HepG2 (cell line): ENCODE data around the gene CYP4F12. TPM values are rescaled to one million over a fixed set of nuclear protein-coding genes. Genes with fewer than 3 reads are reported as not detected.

Experiments used
- HNRNPLL ChIP-seq: fragments of 200-400 bp; formaldehyde crosslinking; IDR thresholded peaks from 2 replicates; pipeline ENCODE4 v1.6.1; 2017; ENCODE audit warnings: mild to moderate bottlenecking, low read depth, low read length; ENCODE audit not compliant: poor library complexity, severe bottlenecking
- JUN ChIP-seq: sonication (generic); formaldehyde crosslinking; IDR thresholded peaks from 2 replicates; pipeline ENCODE4 v1.4.0; 2020; ENCODE audit warnings: mild to moderate bottlenecking, missing genetic modification reagents
- MAFF ChIP-seq: IDR thresholded peaks from 2 replicates; pipeline ENCODE4 v1.6.1; 2011; ENCODE audit warnings: low read depth, low read length, improper control_type of control experiment
- MAFG ChIP-seq: sonication (generic); formaldehyde crosslinking; IDR thresholded peaks from 2 replicates; pipeline ENCODE4 v1.5.1; 2020; ENCODE audit warnings: mild to moderate bottlenecking, missing genetic modification reagents
- PPARG ChIP-seq: conservative IDR thresholded peaks from 2 replicates; pipeline ENCODE4 v1.6.1; 2016; ENCODE audit warnings: missing biosample characterization, missing genetic modification reagents
- SOX6 ChIP-seq, 2 experiments: fragments of 450-650 bp in 1 of 2; sonication (generic) in 1 of 2; formaldehyde crosslinking in 1 of 2; IDR thresholded peaks; 2 replicates each; pipeline versions ENCODE4 v1.4.0 to v1.6.1; 2017 to 2020; ENCODE audit warnings: antibody characterized with exemption in 1 of 2, mild to moderate bottlenecking in 1 of 2, missing genetic modification reagents in 1 of 2
- YY1 ChIP-seq: IDR thresholded peaks from 2 replicates; pipeline ENCODE4 v1.6.1; 2011; ENCODE audit warnings: low read length, low read depth, moderate library complexity, mild to moderate bottlenecking; ENCODE audit not compliant: insufficient read depth, insufficient replicate concordance
- ZNF550 ChIP-seq: sonication (generic); formaldehyde crosslinking; IDR thresholded peaks from 2 replicates; pipeline ENCODE4 v1.4.0; 2020; ENCODE audit warnings: mild to moderate bottlenecking, missing genetic modification reagents, borderline replicate concordance
- ZNF7 ChIP-seq: IDR thresholded peaks from 2 replicates; pipeline ENCODE4 v1.6.1; 2016; ENCODE audit warnings: missing biosample characterization, missing genetic modification reagents
- polyA plus RNA-seq, 8 experiments: library from polyadenylated mRNA; depleted of rRNA in 3 of 8; stranded (reverse) in 7 of 8; unstranded in 1 of 8; fragments of >200 nt; fragmentation: Illumina TruSeq in 4 of 8; extraction: Trizol in 4 of 8; gene quantifications; 2 replicates each; pipeline versions ENCODE4 v1.2.1 to v1.2.3, GENCODE V29; 2011 to 2016; ENCODE audit warnings: low read depth in 4 of 8, missing spikeins in 1 of 8, mixed read lengths in 1 of 8; ENCODE audit not compliant: insufficient read depth in 1 of 8
- total RNA-seq, 5 experiments: library from RNA; depleted of rRNA; stranded (reverse); fragments of >200 nt; fragmentation: Illumina TruSeq; extraction: Trizol; gene quantifications; 2 replicates each; pipeline ENCODE4 v1.2.3, GENCODE V29; 2016; ENCODE audit warnings: low read depth in 1 of 5
- TF ChIP-seq, protein P1 (sequence below): IDR thresholded peaks from 2 replicates; pipeline ENCODE4 v1.6.1; 2016; ENCODE audit warnings: missing compliant biosample characterization, missing genetic modification reagents, borderline replicate concordance
- TF ChIP-seq, protein P2 (sequence below): sonication (generic); formaldehyde crosslinking; IDR thresholded peaks from 2 replicates; pipeline ENCODE4 v1.4.0; 2020; ENCODE audit warnings: mild to moderate bottlenecking, missing genetic modification reagents
- TF ChIP-seq, protein P3 (sequence below): IDR thresholded peaks from 2 replicates; pipeline ENCODE4 v1.6.1; 2016; ENCODE audit warnings: low read depth, control low read depth
- TF ChIP-seq, protein P4 (sequence below): IDR thresholded peaks from 2 replicates; pipeline ENCODE4 v1.6.1; 2012; ENCODE audit warnings: low read length, improper control_type of control experiment
- TF ChIP-seq, protein P5 (sequence below): sonication (generic); IDR thresholded peaks from 2 replicates; pipeline ENCODE4 v1.6.1; 2016; ENCODE audit warnings: low read depth, borderline replicate concordance
- TF ChIP-seq, protein P6 (sequence below): sonication (generic); formaldehyde crosslinking; conservative IDR thresholded peaks from 2 replicates; pipeline ENCODE4 v1.4.0; 2020; ENCODE audit warnings: missing genetic modification reagents
- TF ChIP-seq, protein P7 (sequence below): sonication (generic); formaldehyde crosslinking; IDR thresholded peaks from 2 replicates; pipeline ENCODE4 v1.5.1; 2020; ENCODE audit warnings: missing genetic modification reagents, mild to moderate bottlenecking, borderline replicate concordance

Gene CYP4F12
- total and polyA plus RNA-seq, 2 of the 13 experiments (the other 11 are each of a cell fraction or from before 2014, with no cell fraction given), result 29.9 to 30.8 TPM

DNA sequence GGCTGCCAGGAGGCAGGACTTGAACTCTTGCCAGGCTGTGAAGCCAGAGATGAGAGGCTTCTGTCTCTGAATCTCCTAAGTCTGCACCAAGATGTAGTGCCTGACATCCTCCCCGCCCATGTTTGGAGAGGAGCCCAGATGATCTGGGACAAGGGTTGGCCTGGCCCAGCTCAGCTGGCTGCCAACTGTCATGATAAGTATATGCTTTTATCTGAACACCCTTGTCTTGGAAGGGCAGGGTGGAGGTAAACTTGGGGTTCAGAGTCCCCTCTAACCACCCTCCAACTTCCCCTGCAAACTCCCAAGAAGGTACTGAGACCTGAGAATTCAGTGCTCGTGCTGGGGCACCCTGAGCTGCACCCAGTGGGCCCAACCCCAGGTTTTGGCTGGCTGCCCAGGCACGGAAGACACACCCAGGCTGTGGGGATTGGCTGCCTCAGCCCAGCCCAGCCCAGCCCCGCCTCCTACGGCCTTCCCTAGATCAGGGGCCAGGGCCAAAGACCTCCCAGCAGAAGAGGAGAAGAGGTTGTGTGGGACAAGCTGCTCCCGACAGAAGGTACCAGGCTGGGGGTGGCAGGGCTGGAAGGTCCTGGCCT, at the start of gene CYP4F12 (continued):
- TF ChIP-seq, protein P1, sequence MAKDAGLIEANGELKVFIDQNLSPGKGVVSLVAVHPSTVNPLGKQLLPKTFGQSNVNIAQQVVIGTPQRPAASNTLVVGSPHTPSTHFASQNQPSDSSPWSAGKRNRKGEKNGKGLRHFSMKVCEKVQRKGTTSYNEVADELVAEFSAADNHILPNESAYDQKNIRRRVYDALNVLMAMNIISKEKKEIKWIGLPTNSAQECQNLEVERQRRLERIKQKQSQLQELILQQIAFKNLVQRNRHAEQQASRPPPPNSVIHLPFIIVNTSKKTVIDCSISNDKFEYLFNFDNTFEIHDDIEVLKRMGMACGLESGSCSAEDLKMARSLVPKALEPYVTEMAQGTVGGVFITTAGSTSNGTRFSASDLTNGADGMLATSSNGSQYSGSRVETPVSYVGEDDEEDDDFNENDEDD (CRISPR knock-in tag), result no peak
- TF ChIP-seq MAFF, result no peak
- TF ChIP-seq, protein P2, sequence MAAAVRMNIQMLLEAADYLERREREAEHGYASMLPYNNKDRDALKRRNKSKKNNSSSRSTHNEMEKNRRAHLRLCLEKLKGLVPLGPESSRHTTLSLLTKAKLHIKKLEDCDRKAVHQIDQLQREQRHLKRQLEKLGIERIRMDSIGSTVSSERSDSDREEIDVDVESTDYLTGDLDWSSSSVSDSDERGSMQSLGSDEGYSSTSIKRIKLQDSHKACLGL (CRISPR knock-in tag), result no peak
- TF ChIP-seq, protein P3, sequence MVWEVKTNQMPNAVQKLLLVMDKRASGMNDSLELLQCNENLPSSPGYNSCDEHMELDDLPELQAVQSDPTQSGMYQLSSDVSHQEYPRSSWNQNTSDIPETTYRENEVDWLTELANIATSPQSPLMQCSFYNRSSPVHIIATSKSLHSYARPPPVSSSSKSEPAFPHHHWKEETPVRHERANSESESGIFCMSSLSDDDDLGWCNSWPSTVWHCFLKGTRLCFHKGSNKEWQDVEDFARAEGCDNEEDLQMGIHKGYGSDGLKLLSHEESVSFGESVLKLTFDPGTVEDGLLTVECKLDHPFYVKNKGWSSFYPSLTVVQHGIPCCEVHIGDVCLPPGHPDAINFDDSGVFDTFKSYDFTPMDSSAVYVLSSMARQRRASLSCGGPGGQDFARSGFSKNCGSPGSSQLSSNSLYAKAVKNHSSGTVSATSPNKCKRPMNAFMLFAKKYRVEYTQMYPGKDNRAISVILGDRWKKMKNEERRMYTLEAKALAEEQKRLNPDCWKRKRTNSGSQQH (CRISPR knock-in tag), result no peak
- TF ChIP-seq ZNF7 (CRISPR knock-in tag), result no peak
- TF ChIP-seq, protein P4, sequence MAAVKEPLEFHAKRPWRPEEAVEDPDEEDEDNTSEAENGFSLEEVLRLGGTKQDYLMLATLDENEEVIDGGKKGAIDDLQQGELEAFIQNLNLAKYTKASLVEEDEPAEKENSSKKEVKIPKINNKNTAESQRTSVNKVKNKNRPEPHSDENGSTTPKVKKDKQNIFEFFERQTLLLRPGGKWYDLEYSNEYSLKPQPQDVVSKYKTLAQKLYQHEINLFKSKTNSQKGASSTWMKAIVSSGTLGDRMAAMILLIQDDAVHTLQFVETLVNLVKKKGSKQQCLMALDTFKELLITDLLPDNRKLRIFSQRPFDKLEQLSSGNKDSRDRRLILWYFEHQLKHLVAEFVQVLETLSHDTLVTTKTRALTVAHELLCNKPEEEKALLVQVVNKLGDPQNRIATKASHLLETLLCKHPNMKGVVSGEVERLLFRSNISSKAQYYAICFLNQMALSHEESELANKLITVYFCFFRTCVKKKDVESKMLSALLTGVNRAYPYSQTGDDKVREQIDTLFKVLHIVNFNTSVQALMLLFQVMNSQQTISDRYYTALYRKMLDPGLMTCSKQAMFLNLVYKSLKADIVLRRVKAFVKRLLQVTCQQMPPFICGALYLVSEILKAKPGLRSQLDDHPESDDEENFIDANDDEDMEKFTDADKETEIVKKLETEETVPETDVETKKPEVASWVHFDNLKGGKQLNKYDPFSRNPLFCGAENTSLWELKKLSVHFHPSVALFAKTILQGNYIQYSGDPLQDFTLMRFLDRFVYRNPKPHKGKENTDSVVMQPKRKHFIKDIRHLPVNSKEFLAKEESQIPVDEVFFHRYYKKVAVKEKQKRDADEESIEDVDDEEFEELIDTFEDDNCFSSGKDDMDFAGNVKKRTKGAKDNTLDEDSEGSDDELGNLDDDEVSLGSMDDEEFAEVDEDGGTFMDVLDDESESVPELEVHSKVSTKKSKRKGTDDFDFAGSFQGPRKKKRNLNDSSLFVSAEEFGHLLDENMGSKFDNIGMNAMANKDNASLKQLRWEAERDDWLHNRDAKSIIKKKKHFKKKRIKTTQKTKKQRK, result no peak
- TF ChIP-seq JUN (CRISPR knock-in tag), result no peak
- TF ChIP-seq, protein P5, sequence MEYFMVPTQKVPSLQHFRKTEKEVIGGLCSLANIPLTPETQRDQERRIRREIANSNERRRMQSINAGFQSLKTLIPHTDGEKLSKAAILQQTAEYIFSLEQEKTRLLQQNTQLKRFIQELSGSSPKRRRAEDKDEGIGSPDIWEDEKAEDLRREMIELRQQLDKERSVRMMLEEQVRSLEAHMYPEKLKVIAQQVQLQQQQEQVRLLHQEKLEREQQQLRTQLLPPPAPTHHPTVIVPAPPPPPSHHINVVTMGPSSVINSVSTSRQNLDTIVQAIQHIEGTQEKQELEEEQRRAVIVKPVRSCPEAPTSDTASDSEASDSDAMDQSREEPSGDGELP, result peak; percentile 62; the same call in 1 of the 2 replicates
- peak; percentile 23 for TF ChIP-seq HNRNPLL
- no peak for TF ChIP-seq MAFG (CRISPR knock-in tag)
- TF ChIP-seq YY1, result no peak
- no peak for TF ChIP-seq SOX6 (IDR thresholded peaks at IDR 0.05)
- no peak for TF ChIP-seq SOX6 (CRISPR knock-in tag; IDR thresholded peaks at IDR 0.05)
- TF ChIP-seq, protein P6, sequence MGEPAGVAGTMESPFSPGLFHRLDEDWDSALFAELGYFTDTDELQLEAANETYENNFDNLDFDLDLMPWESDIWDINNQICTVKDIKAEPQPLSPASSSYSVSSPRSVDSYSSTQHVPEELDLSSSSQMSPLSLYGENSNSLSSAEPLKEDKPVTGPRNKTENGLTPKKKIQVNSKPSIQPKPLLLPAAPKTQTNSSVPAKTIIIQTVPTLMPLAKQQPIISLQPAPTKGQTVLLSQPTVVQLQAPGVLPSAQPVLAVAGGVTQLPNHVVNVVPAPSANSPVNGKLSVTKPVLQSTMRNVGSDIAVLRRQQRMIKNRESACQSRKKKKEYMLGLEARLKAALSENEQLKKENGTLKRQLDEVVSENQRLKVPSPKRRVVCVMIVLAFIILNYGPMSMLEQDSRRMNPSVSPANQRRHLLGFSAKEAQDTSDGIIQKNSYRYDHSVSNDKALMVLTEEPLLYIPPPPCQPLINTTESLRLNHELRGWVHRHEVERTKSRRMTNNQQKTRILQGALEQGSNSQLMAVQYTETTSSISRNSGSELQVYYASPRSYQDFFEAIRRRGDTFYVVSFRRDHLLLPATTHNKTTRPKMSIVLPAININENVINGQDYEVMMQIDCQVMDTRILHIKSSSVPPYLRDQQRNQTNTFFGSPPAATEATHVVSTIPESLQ (CRISPR knock-in tag), result no peak
- TF ChIP-seq ZNF550 (CRISPR knock-in tag), result no peak
- TF ChIP-seq, protein P7, sequence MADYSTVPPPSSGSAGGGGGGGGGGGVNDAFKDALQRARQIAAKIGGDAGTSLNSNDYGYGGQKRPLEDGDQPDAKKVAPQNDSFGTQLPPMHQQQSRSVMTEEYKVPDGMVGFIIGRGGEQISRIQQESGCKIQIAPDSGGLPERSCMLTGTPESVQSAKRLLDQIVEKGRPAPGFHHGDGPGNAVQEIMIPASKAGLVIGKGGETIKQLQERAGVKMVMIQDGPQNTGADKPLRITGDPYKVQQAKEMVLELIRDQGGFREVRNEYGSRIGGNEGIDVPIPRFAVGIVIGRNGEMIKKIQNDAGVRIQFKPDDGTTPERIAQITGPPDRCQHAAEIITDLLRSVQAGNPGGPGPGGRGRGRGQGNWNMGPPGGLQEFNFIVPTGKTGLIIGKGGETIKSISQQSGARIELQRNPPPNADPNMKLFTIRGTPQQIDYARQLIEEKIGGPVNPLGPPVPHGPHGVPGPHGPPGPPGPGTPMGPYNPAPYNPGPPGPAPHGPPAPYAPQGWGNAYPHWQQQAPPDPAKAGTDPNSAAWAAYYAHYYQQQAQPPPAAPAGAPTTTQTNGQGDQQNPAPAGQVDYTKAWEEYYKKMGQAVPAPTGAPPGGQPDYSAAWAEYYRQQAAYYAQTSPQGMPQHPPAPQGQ (CRISPR knock-in tag), result no peak
- peak; percentile 44; the same call in 1 of the 2 replicates for TF ChIP-seq PPARG (CRISPR knock-in tag)
